Epithelial cell of proximal tubule (primary cell): ENCODE measurements around the gene ISOC1. TPM values are rescaled to one million over a fixed set of nuclear protein-coding genes. Genes with fewer than 3 reads are reported as not detected.

ENCODE experiments used
- DNase-seq: peaks from one replicate; pipeline ENCODE4 v3.0.0-alpha.2; 2011; ENCODE audit warnings: low read depth
- H3K4me3 ChIP-seq: 2 replicates; pipeline ENCODE4 v1.5.1; 2011; ENCODE audit warnings: low read depth, mild to moderate bottlenecking, low read length
- CTCF ChIP-seq: conservative IDR thresholded peaks from 2 replicates; pipeline ENCODE4 v1.5.1; 2012; ENCODE audit warnings: low read depth, mild to moderate bottlenecking, low read length
- total RNA-seq: library from RNA; depleted of rRNA; stranded (reverse); fragments of >200 nt; gene quantifications from 2 replicates; pipeline ENCODE4 v1.2.3, GENCODE V29; 2015

The ISOC1 gene
- total RNA-seq, 1 donor from 2014 or later, result 31.0 TPM

- H3K4me3 ChIP-seq, result no peak overlapping the region
- DNase-seq, result no peak
- no peak for TF ChIP-seq CTCF
These were observed 8.8 kb downstream of the ISOC1 start for GRCh38 chr5:129103397-129103796.

GRCh38 chr5:129104915-129105455, 10.4 kb downstream of the ISOC1 start:
- TF ChIP-seq CTCF, result no peak
- H3K4me3 ChIP-seq, result no peak overlapping the region
- DNase-seq, result no peak

GRCh38 chr5:129107637-129108036, 13.1 kb downstream of the ISOC1 start:
- DNase-seq, result no peak
- no peak for TF ChIP-seq CTCF
- no peak overlapping the region for H3K4me3 ChIP-seq

- TF ChIP-seq CTCF, result no peak
- no peak for DNase-seq
- H3K4me3 ChIP-seq, result no peak overlapping the region
These were observed 16.2 kb downstream of the ISOC1 start for GRCh38 chr5:129110742-129111141.

GRCh38 chr5:129111351-129111750, 16.8 kb downstream of the ISOC1 start:
- H3K4me3 ChIP-seq, result no peak overlapping the region
- TF ChIP-seq CTCF, result no peak
- no peak for DNase-seq

- DNase-seq, result no peak
- no peak overlapping the region for H3K4me3 ChIP-seq
- TF ChIP-seq CTCF, result no peak
These were observed 17.7 kb downstream of the ISOC1 start for GRCh38 chr5:129112295-129112694.

GRCh38 chr5:129113867-129114266, 19.3 kb downstream of the ISOC1 start:
- no peak overlapping the region for H3K4me3 ChIP-seq
- no peak for DNase-seq
- TF ChIP-seq CTCF, result no peak
